ENCODE data around the gene ISG20.

DNA sequence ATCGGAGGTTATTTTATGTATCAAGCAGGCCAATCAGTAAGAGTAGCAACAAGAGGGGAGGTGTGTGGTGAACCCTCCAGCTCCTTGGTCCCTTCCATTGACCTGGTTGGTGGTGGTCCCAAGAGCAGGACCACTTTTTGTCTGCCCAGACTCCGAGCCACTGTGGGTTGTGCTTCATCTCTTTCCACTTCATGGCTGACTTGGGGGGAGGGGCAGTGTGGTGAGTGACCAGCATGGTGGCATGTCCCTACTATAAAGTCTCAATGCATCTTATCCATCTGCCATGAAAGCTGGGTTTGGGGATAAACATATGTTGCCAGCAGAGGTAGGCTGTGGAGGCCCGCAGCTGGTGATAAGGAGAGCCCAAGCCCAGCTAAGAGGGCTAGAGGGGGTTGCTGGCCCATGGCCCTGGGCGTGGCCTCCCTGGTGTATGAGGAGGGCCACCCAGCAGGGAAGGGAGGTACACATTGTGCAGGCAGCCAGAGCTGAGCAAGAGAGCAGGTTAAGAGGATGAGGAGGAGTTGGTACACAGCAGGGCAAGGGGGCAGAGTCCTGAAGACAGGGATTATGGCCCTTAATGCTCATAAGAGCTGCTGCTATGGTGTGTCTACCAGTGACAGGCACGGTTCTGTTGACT lies 10.7 kb upstream of the ISG20 start:
- TF ChIP-seq POLR2A (IDR thresholded peaks at IDR 0.05): no peak
- TF ChIP-seq, protein P1, sequence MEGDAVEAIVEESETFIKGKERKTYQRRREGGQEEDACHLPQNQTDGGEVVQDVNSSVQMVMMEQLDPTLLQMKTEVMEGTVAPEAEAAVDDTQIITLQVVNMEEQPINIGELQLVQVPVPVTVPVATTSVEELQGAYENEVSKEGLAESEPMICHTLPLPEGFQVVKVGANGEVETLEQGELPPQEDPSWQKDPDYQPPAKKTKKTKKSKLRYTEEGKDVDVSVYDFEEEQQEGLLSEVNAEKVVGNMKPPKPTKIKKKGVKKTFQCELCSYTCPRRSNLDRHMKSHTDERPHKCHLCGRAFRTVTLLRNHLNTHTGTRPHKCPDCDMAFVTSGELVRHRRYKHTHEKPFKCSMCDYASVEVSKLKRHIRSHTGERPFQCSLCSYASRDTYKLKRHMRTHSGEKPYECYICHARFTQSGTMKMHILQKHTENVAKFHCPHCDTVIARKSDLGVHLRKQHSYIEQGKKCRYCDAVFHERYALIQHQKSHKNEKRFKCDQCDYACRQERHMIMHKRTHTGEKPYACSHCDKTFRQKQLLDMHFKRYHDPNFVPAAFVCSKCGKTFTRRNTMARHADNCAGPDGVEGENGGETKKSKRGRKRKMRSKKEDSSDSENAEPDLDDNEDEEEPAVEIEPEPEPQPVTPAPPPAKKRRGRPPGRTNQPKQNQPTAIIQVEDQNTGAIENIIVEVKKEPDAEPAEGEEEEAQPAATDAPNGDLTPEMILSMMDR (IDR thresholded peaks at IDR 0.05): no peak
- TF ChIP-seq EP300 (IDR thresholded peaks at IDR 0.05): no peak

All from sigmoid colon (tissue), 4 donors.